Stromal cell of bone marrow (primary cell): ENCODE data around the gene CES4A.
A peak's percentile ranks its signal among the peaks of the same experiment; 100 is the strongest.

Experiments used
- DNase-seq: peaks from one replicate; pipeline ENCODE4 v3.0.0-alpha.2; 2012; ENCODE audit warnings: low read depth

Gene CES4A

GRCh38 chr16:67053767-67054334 lies 65.5 kb downstream of the CES4A start:
- no peak for DNase-seq

GRCh38 chr16:67054901-67055300 lies 66.5 kb downstream of the CES4A start:
- no peak for DNase-seq

DNA sequence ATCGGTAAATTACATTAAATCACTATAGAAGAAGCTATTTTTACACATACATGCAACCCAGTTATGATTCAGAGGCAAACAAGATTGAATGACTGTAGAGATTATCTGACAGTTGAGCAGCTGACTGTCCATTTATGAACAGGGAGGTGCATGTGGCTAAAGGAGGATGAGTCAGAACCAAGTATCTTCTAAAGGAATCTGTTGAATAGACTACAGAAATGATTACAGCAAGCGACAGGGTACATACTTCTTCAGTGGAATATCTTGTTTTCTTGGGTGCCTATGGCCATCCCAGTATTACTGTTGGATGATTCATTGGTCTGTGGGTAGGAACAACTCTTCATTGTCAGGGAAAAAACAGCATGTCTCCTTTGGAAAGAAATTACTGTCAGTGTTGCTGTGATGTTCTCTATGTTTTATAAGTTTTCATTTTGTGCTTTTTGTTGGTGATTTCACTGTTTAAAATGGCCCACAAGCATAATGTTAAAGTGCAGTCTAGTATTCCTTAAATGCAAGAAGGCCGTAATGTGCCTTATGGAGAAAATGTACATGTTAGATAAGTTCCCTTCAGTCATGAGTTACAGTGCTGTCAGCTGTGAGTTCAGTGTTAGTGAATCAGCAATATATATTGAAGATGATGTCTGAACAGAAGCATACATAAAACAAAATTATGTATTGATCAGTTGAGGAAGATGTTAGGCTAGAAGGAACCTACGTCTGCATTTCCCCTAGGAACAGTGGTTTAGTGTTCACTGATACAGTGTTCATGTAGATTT lies 67.5 kb downstream of the CES4A start:
- peak; percentile 93 for DNase-seq
